Measurements from ENCODE around the gene LRRC2. TPM values are rescaled to one million over a fixed set of nuclear protein-coding genes. Genes with fewer than 3 reads are reported as not detected.

LRRC2 gene
- total RNA-seq, 1 donor from 2014 or later, result not detected

DNA sequence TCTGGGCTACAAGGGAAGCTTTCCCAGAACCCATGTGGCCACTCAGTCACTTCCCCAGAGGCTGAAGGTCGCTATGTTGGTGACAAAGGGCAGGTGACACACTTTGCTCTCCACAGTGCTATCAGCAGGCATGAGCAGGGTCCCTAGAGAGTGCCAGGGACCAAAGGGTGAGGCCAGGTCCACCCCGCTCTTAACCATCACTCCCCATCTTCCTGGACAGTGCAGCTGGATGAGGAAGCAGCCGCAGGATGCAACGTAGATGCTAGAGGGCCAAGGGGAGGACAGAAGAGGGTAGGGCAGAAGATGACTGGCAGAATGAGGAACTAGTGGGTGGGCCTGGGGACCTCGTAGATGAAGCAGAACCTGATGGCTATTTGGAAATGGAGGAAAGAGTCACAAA is 87.8 kb downstream of the LRRC2 start:
- DNase-seq (no peak), ATAC-seq (ENCODE audit: low read depth) (no peak)
- TF ChIP-seq, protein P1, sequence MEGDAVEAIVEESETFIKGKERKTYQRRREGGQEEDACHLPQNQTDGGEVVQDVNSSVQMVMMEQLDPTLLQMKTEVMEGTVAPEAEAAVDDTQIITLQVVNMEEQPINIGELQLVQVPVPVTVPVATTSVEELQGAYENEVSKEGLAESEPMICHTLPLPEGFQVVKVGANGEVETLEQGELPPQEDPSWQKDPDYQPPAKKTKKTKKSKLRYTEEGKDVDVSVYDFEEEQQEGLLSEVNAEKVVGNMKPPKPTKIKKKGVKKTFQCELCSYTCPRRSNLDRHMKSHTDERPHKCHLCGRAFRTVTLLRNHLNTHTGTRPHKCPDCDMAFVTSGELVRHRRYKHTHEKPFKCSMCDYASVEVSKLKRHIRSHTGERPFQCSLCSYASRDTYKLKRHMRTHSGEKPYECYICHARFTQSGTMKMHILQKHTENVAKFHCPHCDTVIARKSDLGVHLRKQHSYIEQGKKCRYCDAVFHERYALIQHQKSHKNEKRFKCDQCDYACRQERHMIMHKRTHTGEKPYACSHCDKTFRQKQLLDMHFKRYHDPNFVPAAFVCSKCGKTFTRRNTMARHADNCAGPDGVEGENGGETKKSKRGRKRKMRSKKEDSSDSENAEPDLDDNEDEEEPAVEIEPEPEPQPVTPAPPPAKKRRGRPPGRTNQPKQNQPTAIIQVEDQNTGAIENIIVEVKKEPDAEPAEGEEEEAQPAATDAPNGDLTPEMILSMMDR (IDR thresholded peaks at IDR 0.05), result no peak
- no peak overlapping the region for H3K4me3 Mint-ChIP-seq
- peaks cover 25% of the 10 kb centered on the region for H3K27me3 Mint-ChIP-seq
- H3K36me3 Mint-ChIP-seq (ENCODE audit: low read depth), result no peaks in the 10 kb centered on the region
- ChIA-PET CTCF (no interaction called here), POLR2A (no interaction called here)
- intact Hi-C loops (cut with micrococcal nuclease), result no loop called here
- no peaks in the 10 kb centered on the region for H3K4me1 Mint-ChIP-seq
- H3K9me3 Mint-ChIP-seq, result peaks cover 11% of the 10 kb centered on the region
- H3K27ac Mint-ChIP-seq, result no peak overlapping the region

DNA sequence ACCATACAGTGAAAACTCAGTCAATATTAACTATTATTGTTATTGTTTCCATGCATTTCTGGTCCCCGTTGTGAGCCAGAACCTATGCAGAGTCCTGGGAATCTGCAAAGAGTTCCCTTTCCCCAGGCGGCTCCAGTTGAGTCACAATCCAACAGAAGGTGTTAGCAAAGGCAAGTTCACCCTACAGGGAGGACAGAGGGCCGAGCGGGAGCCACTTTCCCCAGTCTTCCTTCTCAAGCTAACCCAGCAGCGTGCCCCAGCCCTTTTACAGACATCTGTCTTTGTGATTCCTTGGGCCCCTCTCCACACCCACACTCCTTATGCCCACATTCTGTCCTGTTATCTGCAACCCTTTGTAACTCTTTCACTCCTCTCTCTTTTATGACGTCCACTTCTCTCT is 88.3 kb downstream of the LRRC2 start:
- intact Hi-C loops (cut with micrococcal nuclease), result no loop called here
- no peak overlapping the region for H3K4me3 Mint-ChIP-seq
- peaks cover 11% of the 10 kb centered on the region for H3K9me3 Mint-ChIP-seq
- no peaks in the 10 kb centered on the region for H3K4me1 Mint-ChIP-seq
- no peak for DNase-seq
- H3K36me3 Mint-ChIP-seq (ENCODE audit: low read depth), result no peaks in the 10 kb centered on the region
- ChIA-PET CTCF (no interaction called here), POLR2A (no interaction called here)
- no peak overlapping the region for H3K27ac Mint-ChIP-seq
- ATAC-seq (ENCODE audit: low read depth), result no peak
- peaks cover 28% of the 10 kb centered on the region for H3K27me3 Mint-ChIP-seq
- TF ChIP-seq, protein P1 (IDR thresholded peaks at IDR 0.05), result no peak

DNA sequence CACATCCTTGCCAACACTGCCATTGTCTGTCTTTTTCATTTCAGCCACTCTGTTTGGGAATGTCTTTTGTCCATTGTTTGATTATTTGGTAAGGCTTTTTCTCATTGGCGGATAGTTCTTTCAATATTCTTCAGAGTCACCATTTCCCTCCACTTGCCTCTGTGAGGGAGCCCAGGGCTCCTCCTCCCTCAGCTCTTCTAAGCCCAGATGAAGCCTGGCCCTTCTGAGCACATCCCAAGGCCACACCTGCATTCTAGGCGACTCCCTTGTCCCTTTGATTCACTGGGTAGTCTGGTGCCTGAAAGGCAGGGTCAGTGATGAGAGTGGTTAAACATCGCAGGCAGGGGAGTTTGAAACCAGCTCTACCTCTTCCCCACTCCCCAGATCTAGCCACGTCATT is 89.0 kb downstream of the LRRC2 start:
- DNase-seq (no peak), ATAC-seq (ENCODE audit: low read depth) (no peak)
- no peak overlapping the region for H3K27ac Mint-ChIP-seq
- no peaks in the 10 kb centered on the region for H3K36me3 Mint-ChIP-seq (ENCODE audit: low read depth)
- peaks cover 11% of the 10 kb centered on the region for H3K9me3 Mint-ChIP-seq
- ChIA-PET POLR2A (no interaction called here), CTCF (interaction anchor here (2.0 kb wide), 1 partner anchor 11 kb away, joined by 6 read pairs; no protein-coding TSS in a partner anchor)
- TF ChIP-seq, protein P1 (IDR thresholded peaks at IDR 0.05), result no peak
- no peaks in the 10 kb centered on the region for H3K4me1 Mint-ChIP-seq
- intact Hi-C loops (cut with micrococcal nuclease), result no loop called here
- H3K4me3 Mint-ChIP-seq, result no peak overlapping the region
- peaks cover 28% of the 10 kb centered on the region for H3K27me3 Mint-ChIP-seq

DNA sequence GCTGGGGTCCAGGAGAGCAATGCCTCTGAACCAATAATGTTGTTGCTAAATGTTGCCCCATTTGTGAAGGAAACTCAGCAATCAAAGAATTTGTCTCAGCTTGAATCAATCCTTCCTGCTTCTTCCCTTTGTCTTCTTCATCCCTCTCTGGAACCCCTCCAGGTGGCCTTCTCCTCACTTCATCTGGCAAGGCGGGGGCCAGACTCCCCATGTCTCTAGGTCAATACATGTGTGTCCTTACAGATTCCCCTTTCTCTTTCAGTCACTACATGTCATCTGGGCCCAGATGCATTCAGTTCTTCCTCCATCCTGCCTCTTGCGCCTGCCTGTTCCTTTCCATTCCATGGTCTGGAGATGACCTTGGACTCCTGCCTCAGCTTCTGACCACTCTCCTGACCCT is 93.4 kb downstream of the LRRC2 start:
- peaks cover 11% of the 10 kb centered on the region for H3K9me3 Mint-ChIP-seq
- POLR2A ChIA-PET, result no interaction called here
- CTCF ChIA-PET, result no interaction called here
- DNase-seq, result no peak
- H3K4me3 Mint-ChIP-seq, result no peak overlapping the region
- ATAC-seq (ENCODE audit: low read depth), result no peak
- peaks cover 10% of the 10 kb centered on the region for H3K27me3 Mint-ChIP-seq
- intact Hi-C loops (cut with micrococcal nuclease), result no loop called here
- no peaks in the 10 kb centered on the region for H3K4me1 Mint-ChIP-seq
- H3K27ac Mint-ChIP-seq, result no peak overlapping the region
- no peaks in the 10 kb centered on the region for H3K36me3 Mint-ChIP-seq (ENCODE audit: low read depth)
- TF ChIP-seq, protein P1 (IDR thresholded peaks at IDR 0.05), result no peak

DNA sequence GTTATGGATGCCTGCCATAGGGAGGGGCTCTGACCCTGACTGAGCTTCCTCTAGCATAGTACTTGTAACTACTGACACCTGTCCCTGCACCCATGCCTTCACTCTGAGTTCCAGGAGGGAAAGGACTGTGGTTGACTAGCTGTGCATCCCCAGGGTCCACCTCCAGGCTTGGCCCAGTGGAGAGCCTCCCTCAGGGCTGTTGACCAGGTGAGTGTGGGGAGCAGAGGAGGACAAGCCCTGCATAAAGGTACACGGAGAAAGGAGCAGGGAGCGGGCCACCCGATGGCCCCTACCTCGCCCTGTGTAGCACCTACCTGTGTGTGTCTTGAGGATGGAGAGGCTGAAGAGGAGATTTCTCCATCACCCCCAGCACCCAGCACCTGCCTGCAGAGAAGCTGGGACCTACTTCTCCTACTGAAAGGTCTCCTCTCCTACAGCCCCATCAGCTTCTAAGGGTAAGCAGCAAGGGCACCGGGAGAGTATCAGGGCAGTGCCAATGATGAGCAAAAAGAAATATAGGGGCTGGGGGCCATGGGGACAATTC is 94.7 kb downstream of the LRRC2 start:
- peaks cover 10% of the 10 kb centered on the region for H3K27me3 Mint-ChIP-seq
- TF ChIP-seq, protein P1 (IDR thresholded peaks at IDR 0.05), result no peak
- no peaks in the 10 kb centered on the region for H3K36me3 Mint-ChIP-seq (ENCODE audit: low read depth)
- ATAC-seq (ENCODE audit: low read depth) (no peak), DNase-seq (no peak)
- H3K9me3 Mint-ChIP-seq, result peaks cover 11% of the 10 kb centered on the region
- intact Hi-C loops (cut with micrococcal nuclease), result no loop called here
- no peaks in the 10 kb centered on the region for H3K4me1 Mint-ChIP-seq
- CTCF ChIA-PET, result interaction anchor here (1.4 kb wide), 1 partner anchor 21 kb away, joined by 4 read pairs; no protein-coding TSS in a partner anchor
- H3K4me3 Mint-ChIP-seq, result no peak overlapping the region
- POLR2A ChIA-PET, result no interaction called here
- no peak overlapping the region for H3K27ac Mint-ChIP-seq

Measured in activated B cell treated with CpG ODN at 0.5 μM for 24 hours (primary cell).